Activated CD4-positive, alpha-beta T cell treated with anti-CD3 and anti-CD28 coated beads for 24 hours (primary cell): ENCODE results near the gene IL12RB1.

Experiments
- DNase-seq, 2 donors: peaks; one replicate each; pipeline ENCODE4 v3.0.0-alpha.2; 2020; ENCODE audit warnings: low read depth in 2 of 2

IL12RB1 gene

GRCh38 chr19:18089726-18090125 lies 3.0 kb upstream of the IL12RB1 start:
- no peak for DNase-seq

- DNase-seq, result peak in 1 of 2 donors; percentile 47
Observed at GRCh38 chr19:18089096-18089541, 2.4 kb upstream of the IL12RB1 start.

- no peak for DNase-seq
Observed at GRCh38 chr19:18085702-18086457, 854 bp downstream of the IL12RB1 start.

GRCh38 chr19:18083929-18084684 lies 2.6 kb downstream of the IL12RB1 start:
- no peak for DNase-seq

- no peak for DNase-seq
Observed at GRCh38 chr19:18074192-18074591, 12.5 kb downstream of the IL12RB1 start.

GRCh38 chr19:18073197-18073596 lies 13.5 kb downstream of the IL12RB1 start:
- no peak for DNase-seq

- no peak for DNase-seq
Observed at GRCh38 chr19:18072335-18072734, 14.4 kb downstream of the IL12RB1 start.

- DNase-seq, result no peak
Observed at GRCh38 chr19:18070181-18070580, 16.6 kb downstream of the IL12RB1 start.

GRCh38 chr19:18069383-18069782 lies 17.4 kb downstream of the IL12RB1 start:
- DNase-seq, result no peak

- DNase-seq, result no peak
Observed at GRCh38 chr19:18068395-18068794, 18.3 kb downstream of the IL12RB1 start.

- no peak for DNase-seq
Observed at GRCh38 chr19:18065173-18065495, 21.6 kb downstream of the IL12RB1 start.

GRCh38 chr19:18063463-18063862 lies 23.3 kb downstream of the IL12RB1 start:
- no peak for DNase-seq

GRCh38 chr19:18062028-18062427 lies 24.7 kb downstream of the IL12RB1 start:
- no peak for DNase-seq

GRCh38 chr19:18060472-18060871 lies 26.3 kb downstream of the IL12RB1 start:
- DNase-seq, result no peak

GRCh38 chr19:18059902-18060301 lies 26.8 kb downstream of the IL12RB1 start:
- DNase-seq, result no peak

- DNase-seq, result no peak
Observed at GRCh38 chr19:18059297-18059696, 27.4 kb downstream of the IL12RB1 start.

GRCh38 chr19:18058208-18059009 lies 28.3 kb downstream of the IL12RB1 start:
- peak; percentile 66 to 68 for DNase-seq

- DNase-seq, result no peak
Observed at GRCh38 chr19:18057557-18057956, 29.2 kb downstream of the IL12RB1 start.

- DNase-seq, result no peak
Observed at GRCh38 chr19:18055967-18056366, 30.8 kb downstream of the IL12RB1 start.

GRCh38 chr19:18053576-18054219 lies 33.0 kb downstream of the IL12RB1 start:
- no peak for DNase-seq

GRCh38 chr19:18051887-18052286 lies 34.8 kb downstream of the IL12RB1 start:
- no peak for DNase-seq

- no peak for DNase-seq
Observed at GRCh38 chr19:18049385-18049784, 37.3 kb downstream of the IL12RB1 start.
